DND-41 (cell line): ENCODE results near the gene NDUFA12.

ENCODE experiments used
- ATAC-seq: fragments of 200-7000 bp; cut with Tn5 transposase; 3 replicates; pipeline ENCODE4 v1.9.1; 2021; ENCODE audit warnings: low read depth; ENCODE audit not compliant: insufficient read depth
- DNase-seq: peaks from one replicate; pipeline ENCODE4 v3.0.0-alpha.2; 2020
- H2AFZ ChIP-seq: 2 replicates; pipeline ENCODE4 v1.6.0; 2012; ENCODE audit warnings: low read depth, low read length
- H3K27ac ChIP-seq: 2 replicates; pipeline ENCODE4 v1.5.1; 2012; ENCODE audit warnings: low read length, inconsistent platforms
- H3K27me3 ChIP-seq: fragments of 200-600 bp; sonication (generic); 2 replicates; pipeline ENCODE4 v1.6.0; 2012; ENCODE audit warnings: low read length, mild to moderate bottlenecking, inconsistent platforms; ENCODE audit not compliant: insufficient read depth, poor library complexity
- H3K36me3 ChIP-seq: 2 replicates; pipeline ENCODE4 v1.5.1; 2012; ENCODE audit warnings: low read length, inconsistent platforms; ENCODE audit not compliant: insufficient read depth
- H3K4me1 ChIP-seq: 2 replicates; pipeline ENCODE4 v1.5.1; 2012; ENCODE audit warnings: mild to moderate bottlenecking, low read length; ENCODE audit not compliant: insufficient read depth
- H3K4me2 ChIP-seq: 2 replicates; pipeline ENCODE4 v1.6.0; 2012; ENCODE audit warnings: mild to moderate bottlenecking, moderate library complexity, low read length, inconsistent platforms; ENCODE audit not compliant: insufficient read depth
- H3K4me3 ChIP-seq, 2 experiments: fragments of 200-600 bp in 1 of 2; shearing (Covaris generic) in 1 of 2; 2 replicates each; pipeline ENCODE4 v1.5.1; 2012 to 2016; ENCODE audit warnings: inconsistent platforms in 2 of 2, low read length in 2 of 2, mild to moderate bottlenecking in 2 of 2, low read depth in 1 of 2, moderate library complexity in 1 of 2
- H3K79me2 ChIP-seq: 2 replicates; pipeline ENCODE4 v1.6.0; 2012; ENCODE audit warnings: low read length, inconsistent platforms; ENCODE audit not compliant: insufficient read depth
- H3K9ac ChIP-seq: 2 replicates; pipeline ENCODE4 v1.6.0; 2012; ENCODE audit warnings: low read depth, mild to moderate bottlenecking, inconsistent platforms, low read length, moderate library complexity
- H3K9me3 ChIP-seq: 2 replicates; pipeline ENCODE4 v1.5.1; 2012; ENCODE audit warnings: low read length, moderate library complexity, mild to moderate bottlenecking, inconsistent platforms; ENCODE audit not compliant: insufficient read depth, severe bottlenecking
- H4K20me1 ChIP-seq: 2 replicates; pipeline ENCODE4 v1.6.0; 2012; ENCODE audit warnings: low read length; ENCODE audit not compliant: insufficient read depth
- EZH2 ChIP-seq: IDR thresholded peaks from 3 replicates; pipeline ENCODE4 v1.6.1; 2012; ENCODE audit warnings: borderline replicate concordance, low read depth, mild to moderate bottlenecking, moderate library complexity, low read length, inconsistent platforms; ENCODE audit not compliant: severe bottlenecking
- TF ChIP-seq, protein P1 (sequence below): IDR thresholded peaks from 2 replicates; pipeline ENCODE4 v1.5.1; 2012; ENCODE audit warnings: borderline replicate concordance, low read length, moderate library complexity, mild to moderate bottlenecking; ENCODE audit not compliant: poor library complexity, severe bottlenecking; ENCODE audit errors: extremely low read depth

NDUFA12 gene

GRCh38 chr12:94954029-94954685 is 49.3 kb downstream of the NDUFA12 start:
- DNase-seq (no peak), ATAC-seq (no peak)
- H3K4me3 ChIP-seq: no peak overlapping the region
- no peak overlapping the region for H3K27ac ChIP-seq
- H3K4me2 ChIP-seq: no peak overlapping the region
- no peaks in the 10 kb centered on the region for H3K27me3 ChIP-seq
- H3K9me3 ChIP-seq: no peaks in the 10 kb centered on the region
- no peaks in the 10 kb centered on the region for H3K4me1 ChIP-seq
- no peaks in the 10 kb centered on the region for H3K79me2 ChIP-seq
- H2AFZ ChIP-seq: no peak overlapping the region
- no peaks in the 10 kb centered on the region for H3K36me3 ChIP-seq
- TF ChIP-seq, protein P1, sequence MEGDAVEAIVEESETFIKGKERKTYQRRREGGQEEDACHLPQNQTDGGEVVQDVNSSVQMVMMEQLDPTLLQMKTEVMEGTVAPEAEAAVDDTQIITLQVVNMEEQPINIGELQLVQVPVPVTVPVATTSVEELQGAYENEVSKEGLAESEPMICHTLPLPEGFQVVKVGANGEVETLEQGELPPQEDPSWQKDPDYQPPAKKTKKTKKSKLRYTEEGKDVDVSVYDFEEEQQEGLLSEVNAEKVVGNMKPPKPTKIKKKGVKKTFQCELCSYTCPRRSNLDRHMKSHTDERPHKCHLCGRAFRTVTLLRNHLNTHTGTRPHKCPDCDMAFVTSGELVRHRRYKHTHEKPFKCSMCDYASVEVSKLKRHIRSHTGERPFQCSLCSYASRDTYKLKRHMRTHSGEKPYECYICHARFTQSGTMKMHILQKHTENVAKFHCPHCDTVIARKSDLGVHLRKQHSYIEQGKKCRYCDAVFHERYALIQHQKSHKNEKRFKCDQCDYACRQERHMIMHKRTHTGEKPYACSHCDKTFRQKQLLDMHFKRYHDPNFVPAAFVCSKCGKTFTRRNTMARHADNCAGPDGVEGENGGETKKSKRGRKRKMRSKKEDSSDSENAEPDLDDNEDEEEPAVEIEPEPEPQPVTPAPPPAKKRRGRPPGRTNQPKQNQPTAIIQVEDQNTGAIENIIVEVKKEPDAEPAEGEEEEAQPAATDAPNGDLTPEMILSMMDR: no peak
- no peak for TF ChIP-seq EZH2
- H3K9ac ChIP-seq: no peak overlapping the region
- H4K20me1 ChIP-seq: no peaks in the 10 kb centered on the region

DNA sequence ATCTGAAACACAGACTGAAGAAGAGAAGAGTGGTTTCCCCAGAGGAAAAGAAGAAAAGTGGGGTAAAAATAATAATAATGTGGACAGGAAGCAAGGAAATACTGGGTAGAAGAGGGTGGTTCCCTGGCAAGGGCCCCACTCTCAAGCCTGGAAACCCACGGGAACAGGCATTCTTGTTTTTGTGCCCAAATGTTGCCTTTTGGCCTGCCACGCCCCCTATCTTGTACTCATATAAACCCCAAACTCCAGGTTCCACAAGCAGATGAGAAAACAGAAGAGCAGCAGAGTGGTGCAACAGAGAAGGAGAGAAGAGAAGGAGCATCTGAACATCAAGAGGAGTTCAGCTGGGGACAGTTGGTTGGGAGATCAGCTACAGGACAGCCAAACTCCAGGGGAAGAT is 51.2 kb downstream of the NDUFA12 start:
- Histone ChIP-seq H3K27me3 (no peaks in the 10 kb centered on the region), H3K79me2 (no peaks in the 10 kb centered on the region), H3K27ac (no peak overlapping the region), H3K9ac (no peak overlapping the region), H3K9me3 (no peaks in the 10 kb centered on the region), H3K36me3 (no peaks in the 10 kb centered on the region), H3K4me1 (no peaks in the 10 kb centered on the region), H2AFZ (no peak overlapping the region), H3K4me3 (no peak overlapping the region), H4K20me1 (no peaks in the 10 kb centered on the region), H3K4me2 (no peak overlapping the region)
- no peak for ATAC-seq
- no peak for DNase-seq
- TF ChIP-seq EZH2: no peak

DNA sequence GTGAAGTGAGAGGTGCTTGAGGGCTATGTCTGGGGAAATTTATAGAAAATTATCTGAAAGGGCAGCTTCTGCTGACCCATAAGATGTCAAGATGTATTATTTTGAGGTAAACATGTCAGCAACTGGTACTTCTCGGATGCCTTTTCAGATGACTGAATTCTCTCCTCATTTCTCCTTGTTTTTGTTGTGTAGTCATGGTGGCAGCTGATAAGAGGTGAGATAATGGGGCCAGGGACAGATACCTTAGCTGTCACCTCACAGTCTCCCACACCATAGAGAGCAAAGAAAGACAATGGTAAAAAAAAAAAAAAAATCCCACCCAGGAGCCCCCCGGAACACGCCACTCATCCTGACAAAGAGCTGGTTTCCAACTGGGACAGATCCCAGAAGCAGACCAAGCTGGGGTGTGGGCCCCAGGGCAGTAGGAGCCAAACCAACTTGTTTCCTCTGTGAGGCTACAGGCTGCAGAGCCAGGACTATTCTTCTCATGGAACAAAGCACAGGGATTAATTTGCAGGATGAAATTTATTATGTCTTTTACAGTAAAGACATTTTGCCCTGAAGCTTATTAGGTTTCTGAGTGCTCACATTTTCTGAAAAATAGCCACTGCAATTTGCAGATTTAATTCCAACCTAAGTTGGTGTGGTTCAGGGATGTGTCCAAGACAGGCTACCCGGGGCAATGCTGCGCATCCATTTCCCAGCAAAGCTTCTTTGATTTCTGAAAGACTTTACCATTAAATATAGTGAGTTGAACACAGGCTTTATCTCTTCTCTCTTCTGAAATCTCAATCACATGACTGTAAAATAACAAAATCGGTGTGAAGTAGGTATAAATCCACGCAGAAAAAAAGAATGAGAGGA is 52.2 kb downstream of the NDUFA12 start:
- no peaks in the 10 kb centered on the region for H3K27me3 ChIP-seq
- ATAC-seq (no peak), DNase-seq (no peak)
- H3K9me3 ChIP-seq: no peaks in the 10 kb centered on the region
- H4K20me1 ChIP-seq: no peaks in the 10 kb centered on the region
- no peaks in the 10 kb centered on the region for H3K36me3 ChIP-seq
- H3K9ac ChIP-seq: no peak overlapping the region
- no peak overlapping the region for H3K27ac ChIP-seq
- no peak overlapping the region for H3K4me2 ChIP-seq
- no peak overlapping the region for H3K4me3 ChIP-seq
- TF ChIP-seq, protein P1: no peak
- no peak for TF ChIP-seq EZH2
- H3K79me2 ChIP-seq: no peaks in the 10 kb centered on the region
- H2AFZ ChIP-seq: no peak overlapping the region
- H3K4me1 ChIP-seq: no peaks in the 10 kb centered on the region

GRCh38 chr12:94948232-94948810 is 55.2 kb downstream of the NDUFA12 start:
- DNase-seq (no peak), ATAC-seq (no peak)
- Histone ChIP-seq H3K9ac (no peak overlapping the region), H3K9me3 (no peaks in the 10 kb centered on the region), H3K27ac (no peak overlapping the region), H4K20me1 (no peaks in the 10 kb centered on the region), H3K4me2 (no peak overlapping the region), H3K79me2 (no peaks in the 10 kb centered on the region), H3K4me1 (peaks cover 12% of the 10 kb centered on the region), H2AFZ (no peak overlapping the region), H3K4me3 (no peak overlapping the region), H3K27me3 (no peaks in the 10 kb centered on the region), H3K36me3 (no peaks in the 10 kb centered on the region)
- TF ChIP-seq, protein P1: no peak
- no peak for TF ChIP-seq EZH2
